IPS-15b (cell line): ENCODE results near the gene C1orf50.

ENCODE experiments used
- H3K27me3 ChIP-seq: one replicate; pipeline ENCODE4 v1.6.1; 2013; ENCODE audit warnings: low read length; ENCODE audit not compliant: control insufficient read depth, insufficient read depth
- H3K36me3 ChIP-seq: one replicate; pipeline ENCODE4 v1.6.1; 2013; ENCODE audit warnings: low read length; ENCODE audit not compliant: control insufficient read depth, insufficient read depth
- H3K4me1 ChIP-seq: one replicate; pipeline ENCODE4 v1.6.1; 2013; ENCODE audit warnings: mild to moderate bottlenecking, low read length; ENCODE audit not compliant: control insufficient read depth, insufficient read depth
- H3K4me3 ChIP-seq: one replicate; pipeline ENCODE4 v1.5.1; 2013; ENCODE audit warnings: low read depth, low read length
- H3K9ac ChIP-seq: one replicate; pipeline ENCODE4 v1.6.1; 2013; ENCODE audit warnings: low read depth, mild to moderate bottlenecking, low read length
- H3K9me3 ChIP-seq: one replicate; pipeline ENCODE4 v1.6.1; 2013; ENCODE audit warnings: mild to moderate bottlenecking, low read length; ENCODE audit not compliant: control insufficient read depth, insufficient read depth

C1orf50 gene

GRCh38 chr1:42741706-42742105, 25.3 kb upstream of the C1orf50 start:
- no peak overlapping the region for H3K9ac ChIP-seq
- H3K27me3 ChIP-seq: no peaks in the 10 kb centered on the region
- no peaks in the 10 kb centered on the region for H3K9me3 ChIP-seq
- H3K4me1 ChIP-seq: peaks cover 15% of the 10 kb centered on the region
- H3K4me3 ChIP-seq: no peak overlapping the region
- H3K36me3 ChIP-seq: peaks cover 10% of the 10 kb centered on the region

GRCh38 chr1:42742141-42742540, 24.9 kb upstream of the C1orf50 start:
- H3K27me3 ChIP-seq: no peaks in the 10 kb centered on the region
- no peak overlapping the region for H3K4me3 ChIP-seq
- peaks cover 15% of the 10 kb centered on the region for H3K4me1 ChIP-seq
- H3K9ac ChIP-seq: no peak overlapping the region
- H3K9me3 ChIP-seq: no peaks in the 10 kb centered on the region
- peaks cover 11% of the 10 kb centered on the region for H3K36me3 ChIP-seq

GRCh38 chr1:42742617-42743316, 24.3 kb upstream of the C1orf50 start:
- no peak overlapping the region for H3K9ac ChIP-seq
- no peaks in the 10 kb centered on the region for H3K27me3 ChIP-seq
- H3K4me1 ChIP-seq: peaks cover 15% of the 10 kb centered on the region
- no peaks in the 10 kb centered on the region for H3K9me3 ChIP-seq
- peaks cover 11% of the 10 kb centered on the region for H3K36me3 ChIP-seq
- no peak overlapping the region for H3K4me3 ChIP-seq

- H3K9me3 ChIP-seq: no peaks in the 10 kb centered on the region
Measured at GRCh38 chr1:42743317-42744147, 23.5 kb upstream of the C1orf50 start.

GRCh38 chr1:42744148-42744413, 23.0 kb upstream of the C1orf50 start:
- Histone ChIP-seq H3K4me3 (no peak overlapping the region), H3K9ac (no peak overlapping the region), H3K36me3 (peaks cover 18% of the 10 kb centered on the region), H3K9me3 (no peaks in the 10 kb centered on the region), H3K4me1 (peaks cover 15% of the 10 kb centered on the region), H3K27me3 (no peaks in the 10 kb centered on the region)

More at GRCh38 chr1:42743317-42744147, 23.5 kb upstream of the C1orf50 start:
- Histone ChIP-seq H3K27me3 (no peaks in the 10 kb centered on the region), H3K4me3 (no peak overlapping the region), H3K4me1 (peaks cover 15% of the 10 kb centered on the region), H3K9ac (no peak overlapping the region), H3K36me3 (peaks cover 16% of the 10 kb centered on the region)

- no peak overlapping the region for H3K4me3 ChIP-seq
- no peaks in the 10 kb centered on the region for H3K27me3 ChIP-seq
- peaks cover 4% of the 10 kb centered on the region for H3K4me1 ChIP-seq
- H3K9ac ChIP-seq: no peak overlapping the region
- no peaks in the 10 kb centered on the region for H3K9me3 ChIP-seq
- H3K36me3 ChIP-seq: peaks cover 21% of the 10 kb centered on the region
Measured at GRCh38 chr1:42745851-42746250, 21.2 kb upstream of the C1orf50 start.

GRCh38 chr1:42746436-42747105, 20.5 kb upstream of the C1orf50 start:
- Histone ChIP-seq H3K4me1 (no peaks in the 10 kb centered on the region), H3K4me3 (no peak overlapping the region), H3K9me3 (no peaks in the 10 kb centered on the region), H3K9ac (no peak overlapping the region), H3K36me3 (peaks cover 23% of the 10 kb centered on the region), H3K27me3 (no peaks in the 10 kb centered on the region)

- no peaks in the 10 kb centered on the region for H3K4me1 ChIP-seq
- no peaks in the 10 kb centered on the region for H3K27me3 ChIP-seq
- H3K4me3 ChIP-seq: no peak overlapping the region
- H3K36me3 ChIP-seq: peaks cover 28% of the 10 kb centered on the region
- H3K9me3 ChIP-seq: no peaks in the 10 kb centered on the region
- no peak overlapping the region for H3K9ac ChIP-seq
Measured at GRCh38 chr1:42747125-42747524, 19.9 kb upstream of the C1orf50 start.

GRCh38 chr1:42748021-42748420, 19.0 kb upstream of the C1orf50 start:
- H3K9me3 ChIP-seq: no peaks in the 10 kb centered on the region
- H3K27me3 ChIP-seq: no peaks in the 10 kb centered on the region
- no peak overlapping the region for H3K4me3 ChIP-seq
- H3K4me1 ChIP-seq: no peaks in the 10 kb centered on the region
- no peak overlapping the region for H3K9ac ChIP-seq
- H3K36me3 ChIP-seq: peaks cover 37% of the 10 kb centered on the region

GRCh38 chr1:42748461-42749410, 18.3 kb upstream of the C1orf50 start:
- H3K36me3 ChIP-seq: peaks cover 39% of the 10 kb centered on the region
- H3K9ac ChIP-seq: no peak overlapping the region
- no peak overlapping the region for H3K4me3 ChIP-seq
- no peaks in the 10 kb centered on the region for H3K9me3 ChIP-seq
- no peaks in the 10 kb centered on the region for H3K4me1 ChIP-seq
- H3K27me3 ChIP-seq: no peaks in the 10 kb centered on the region

GRCh38 chr1:42750041-42750440, 17.0 kb upstream of the C1orf50 start:
- Histone ChIP-seq H3K4me1 (no peaks in the 10 kb centered on the region), H3K36me3 (peaks cover 50% of the 10 kb centered on the region), H3K9ac (no peak overlapping the region), H3K27me3 (no peaks in the 10 kb centered on the region), H3K4me3 (no peak overlapping the region), H3K9me3 (no peaks in the 10 kb centered on the region)
